Subcutaneous abdominal adipose tissue (tissue), 5 donors: Measurements from ENCODE around the gene PCCA.
"Not testable (repeated sequence)": the region's sequence is repeated elsewhere in the genome, so short reads cannot be mapped to it uniquely, and the experiment has no call there.

ENCODE experiments used
- H3K27ac ChIP-seq: one replicate; pipeline ENCODE4 v1.7.0; 2013; ENCODE audit warnings: low read depth, mild to moderate bottlenecking, inconsistent platforms, low read length, moderate library complexity
- H3K27me3 ChIP-seq, 5 donors: one replicate each; pipeline ENCODE4 v1.7.0; 2013; ENCODE audit warnings: low read length in 5 of 5, inconsistent platforms in 1 of 5; ENCODE audit not compliant: control insufficient read depth in 5 of 5, insufficient read depth in 4 of 5
- H3K36me3 ChIP-seq, 5 donors: one replicate each; pipeline ENCODE4 v1.7.0; 2013; ENCODE audit warnings: low read length in 5 of 5; ENCODE audit not compliant: control insufficient read depth in 5 of 5, insufficient read depth in 5 of 5
- H3K4me1 ChIP-seq, 5 donors: one replicate each; pipeline ENCODE4 v1.7.0; 2013; ENCODE audit warnings: low read length in 5 of 5, mild to moderate bottlenecking in 3 of 5, moderate library complexity in 1 of 5; ENCODE audit not compliant: control insufficient read depth in 5 of 5, insufficient read depth in 5 of 5
- H3K4me3 ChIP-seq, 5 donors: one replicate each; pipeline ENCODE4 v1.7.0; 2013; ENCODE audit warnings: low read length in 5 of 5, low read depth in 1 of 5
- H3K9ac ChIP-seq, 5 donors: one replicate each; pipeline ENCODE4 v1.7.0; 2013; ENCODE audit warnings: low read length in 5 of 5, mild to moderate bottlenecking in 4 of 5, moderate library complexity in 3 of 5
- H3K9me3 ChIP-seq, 5 donors: one replicate each; pipeline ENCODE4 v1.7.0; 2013; ENCODE audit warnings: low read length in 5 of 5; ENCODE audit not compliant: control insufficient read depth in 5 of 5
- donor health status: healthy.
- donor health status: healthy.
- donor health status: healthy.
- donor health status: healthy.
- donor health status: healthy.

Gene PCCA

DNA sequence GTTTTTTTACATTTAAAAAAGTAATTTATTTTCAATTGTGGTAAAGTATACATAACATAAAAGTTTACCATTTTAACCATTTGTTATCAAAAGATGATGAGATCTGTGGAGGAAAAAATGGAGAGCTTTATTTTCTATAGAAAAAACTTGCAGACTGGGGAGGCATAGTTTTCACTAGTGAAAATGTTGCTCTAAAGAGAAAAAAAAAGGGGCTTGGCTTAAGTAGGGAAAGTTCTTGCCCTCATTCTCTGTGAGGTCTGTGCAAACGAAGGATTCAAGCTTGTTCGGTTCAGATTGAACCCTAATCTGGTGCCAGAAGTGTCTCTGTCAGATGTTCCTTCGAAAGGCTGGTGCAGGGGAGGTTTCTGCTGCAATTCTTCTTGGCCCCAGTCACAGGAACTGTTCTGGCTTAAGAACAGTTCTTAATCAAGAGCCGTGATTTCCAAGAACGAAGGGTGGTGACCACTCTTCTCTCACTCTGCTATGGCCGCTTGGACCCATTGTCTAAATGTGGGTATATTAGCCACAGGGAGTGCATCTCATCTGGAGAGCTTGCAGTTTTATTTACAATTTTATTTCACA lies 42.1 kb downstream of the PCCA start:
- Histone ChIP-seq H3K9ac (no peak overlapping the region), H3K27me3 (no peaks in the 10 kb centered on the region), H3K4me1 (peaks cover 3 to 19% (median 17%) of the 10 kb centered on the region in 5 donors), H3K27ac (no peak overlapping the region), H3K4me3 (no peak overlapping the region), H3K9me3 (no peaks in the 10 kb centered on the region), H3K36me3 (no peaks in the 10 kb centered on the region)

DNA sequence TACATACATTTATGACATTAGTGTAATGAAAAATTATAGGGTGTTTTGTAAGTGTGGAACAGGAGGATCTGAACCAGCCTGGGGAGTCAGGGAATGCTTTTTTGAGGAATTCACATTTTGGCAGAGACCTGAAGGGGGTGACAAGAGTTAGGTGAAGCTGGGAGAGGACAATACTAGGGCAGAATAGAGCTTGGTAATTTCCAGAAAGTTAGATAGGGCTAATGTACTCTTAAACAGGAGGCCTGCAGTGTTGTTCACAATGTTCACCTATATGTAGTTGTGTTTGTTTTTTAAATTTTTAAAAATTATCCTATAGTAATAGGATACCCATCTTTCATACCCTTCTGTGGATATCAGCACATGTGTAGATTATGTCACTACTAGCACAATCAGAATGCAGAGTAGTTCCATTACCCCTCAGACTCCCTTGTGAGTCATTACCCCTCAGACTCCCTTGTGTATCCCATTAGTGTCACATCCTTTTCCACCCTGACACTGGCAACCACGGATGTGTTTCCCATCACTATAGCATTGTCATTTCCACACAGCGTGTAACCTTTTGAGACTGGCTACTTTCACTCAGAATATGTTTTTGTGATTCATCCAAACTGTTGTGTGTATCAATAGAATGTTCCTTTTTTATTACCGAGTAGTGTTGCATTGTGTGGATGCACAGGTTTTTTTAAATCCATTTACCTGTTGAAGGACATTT lies 43.1 kb downstream of the PCCA start:
- H3K4me1 ChIP-seq: peaks cover 3 to 19% (median 17%) of the 10 kb centered on the region in 5 donors
- H3K4me3 ChIP-seq: no peak overlapping the region
- H3K9ac ChIP-seq: no peak overlapping the region

DNA sequence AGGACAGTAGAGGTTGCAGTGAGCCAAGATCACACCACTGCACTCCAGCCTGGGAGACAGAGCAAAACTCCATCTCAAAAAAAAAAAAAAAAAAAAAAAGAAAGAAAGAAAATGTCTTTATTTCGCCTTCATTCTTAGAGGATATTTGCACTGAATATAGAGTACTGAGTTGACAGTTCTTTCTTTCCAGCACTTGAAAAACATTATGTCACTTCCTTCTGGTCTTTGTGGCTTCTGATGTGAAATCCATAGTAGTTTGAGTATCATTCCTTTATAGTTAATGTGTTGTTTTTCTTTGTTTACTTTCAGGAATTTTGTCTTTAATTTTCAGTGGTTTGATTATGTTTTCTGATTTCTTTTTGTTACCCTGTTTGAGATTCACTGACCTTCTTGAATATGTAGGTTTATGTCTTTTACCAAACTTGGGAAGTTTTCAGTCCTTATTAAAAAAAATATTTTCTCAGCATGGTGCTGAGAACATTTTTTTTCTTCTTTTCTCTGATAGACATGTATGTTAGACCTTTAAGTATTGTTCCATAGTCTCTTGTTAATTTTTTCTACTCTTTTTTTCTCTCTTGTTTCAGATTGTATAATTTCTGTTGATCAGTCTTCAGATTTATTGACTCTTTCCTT lies 50.1 kb downstream of the PCCA start:
- no peaks in the 10 kb centered on the region for H3K27me3 ChIP-seq
- no peak overlapping the region for H3K9ac ChIP-seq
- peaks cover 0 to 6% (median 0%) of the 10 kb centered on the region in 5 donors for H3K36me3 ChIP-seq
- H3K4me1 ChIP-seq: no peaks in the 10 kb centered on the region
- H3K4me3 ChIP-seq: no peak overlapping the region
- no peak overlapping the region for H3K27ac ChIP-seq
- H3K9me3 ChIP-seq: no peaks in the 10 kb centered on the region

More for the DNA sequence above, 43.1 kb downstream of the PCCA start:
- H3K27me3 ChIP-seq: no peaks in the 10 kb centered on the region
- no peaks in the 10 kb centered on the region for H3K36me3 ChIP-seq
- H3K27ac ChIP-seq: no peak overlapping the region
- H3K9me3 ChIP-seq: no peaks in the 10 kb centered on the region

DNA sequence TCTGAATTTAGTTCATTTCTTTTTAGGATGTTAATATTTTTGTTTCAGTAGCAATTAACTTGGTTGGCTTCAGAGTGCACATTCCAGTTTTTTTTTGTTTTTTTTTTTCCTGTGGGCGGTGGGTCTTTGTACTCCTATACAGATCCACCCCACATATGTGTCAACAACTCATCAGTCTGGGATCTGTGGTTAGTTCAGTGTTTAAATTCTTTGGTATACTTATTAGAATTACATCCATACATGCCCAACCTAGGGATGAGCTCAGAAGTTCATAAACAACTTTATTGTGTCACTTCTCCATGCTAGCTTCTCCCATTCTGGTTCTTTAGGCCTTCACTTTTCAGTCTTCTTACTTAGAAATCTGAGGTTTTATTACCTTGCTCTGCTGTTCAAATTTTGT lies 50.9 kb downstream of the PCCA start:
- Histone ChIP-seq H3K27ac (no peak overlapping the region), H3K9me3 (no peaks in the 10 kb centered on the region), H3K9ac (no peak overlapping the region), H3K36me3 (peaks cover 1 to 6% (median 3%) of the 10 kb centered on the region in 5 donors), H3K27me3 (no peaks in the 10 kb centered on the region), H3K4me3 (no peak overlapping the region), H3K4me1 (no peaks in the 10 kb centered on the region)

DNA sequence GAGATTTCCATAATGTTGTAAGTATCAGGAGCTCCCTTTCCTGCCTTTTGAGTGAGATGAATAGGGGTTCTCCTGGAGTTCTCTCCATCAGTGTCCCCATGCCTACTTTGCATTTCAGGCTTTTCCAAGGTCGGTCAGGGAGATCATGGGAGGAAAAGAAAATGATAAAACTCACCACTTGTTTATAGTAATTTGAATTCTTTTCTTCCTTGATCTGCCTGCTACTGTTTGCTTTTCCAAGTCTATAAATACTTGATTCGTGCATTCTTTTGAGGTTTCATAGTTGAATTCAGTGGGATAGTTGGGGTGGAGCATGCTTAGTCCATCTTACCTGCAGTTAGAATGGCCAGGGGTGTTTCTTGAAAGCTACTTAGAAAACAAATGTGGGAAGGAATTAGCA lies 51.5 kb downstream of the PCCA start:
- Histone ChIP-seq H3K4me3 (no peak overlapping the region), H3K27ac (no peak overlapping the region), H3K9me3 (no peaks in the 10 kb centered on the region), H3K36me3 (peaks cover 5 to 9% (median 7%) of the 10 kb centered on the region in 5 donors), H3K4me1 (no peaks in the 10 kb centered on the region), H3K9ac (no peak overlapping the region), H3K27me3 (no peaks in the 10 kb centered on the region)

DNA sequence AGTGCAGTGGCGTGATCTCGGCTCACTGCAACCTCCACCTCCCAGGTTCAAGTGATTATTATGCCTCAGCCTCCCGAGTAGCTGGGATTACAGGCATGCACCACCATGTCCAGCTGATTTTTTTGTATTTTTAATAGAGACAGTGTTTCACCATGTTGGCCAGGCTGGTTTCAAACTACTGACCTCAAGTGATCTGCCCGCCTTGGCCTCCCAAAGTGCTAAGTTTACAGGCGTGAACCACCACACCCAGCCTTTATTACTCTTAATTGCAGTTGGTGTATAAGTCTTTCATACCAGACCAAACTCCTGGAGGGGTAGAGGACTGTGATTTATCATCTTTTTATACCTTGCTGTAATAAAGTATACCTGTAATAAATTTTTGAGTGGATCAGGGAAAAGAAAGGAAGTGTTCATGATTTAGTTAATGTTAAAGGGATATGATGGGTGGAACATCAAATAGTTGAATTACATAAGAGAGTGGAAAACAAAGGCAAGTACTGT lies 52.6 kb downstream of the PCCA start:
- not testable (repeated sequence) for H3K9ac ChIP-seq, H3K4me1 ChIP-seq, H3K27ac ChIP-seq, H3K9me3 ChIP-seq, H3K36me3 ChIP-seq, H3K4me3 ChIP-seq, H3K27me3 ChIP-seq

DNA sequence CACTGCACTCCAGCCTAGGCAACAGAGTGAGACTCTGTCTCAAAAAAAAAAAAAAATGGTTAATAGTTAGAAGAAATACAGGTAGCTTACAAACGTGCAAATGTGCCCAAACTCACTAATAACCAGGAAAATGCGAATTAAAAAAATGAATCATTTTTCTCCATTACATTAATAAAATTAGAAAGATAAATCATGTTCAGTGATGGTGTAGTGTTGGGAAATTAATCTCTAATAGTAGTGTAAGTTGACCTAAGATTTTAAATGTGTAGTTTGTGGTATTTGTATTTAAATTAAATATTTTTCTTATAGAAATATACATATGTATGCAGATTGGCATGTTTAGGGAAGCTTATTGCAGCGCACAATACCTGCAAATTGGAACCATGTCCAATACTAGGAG lies 57.6 kb downstream of the PCCA start:
- peaks cover 2 to 14% (median 9%) of the 10 kb centered on the region in 5 donors for H3K36me3 ChIP-seq

DNA sequence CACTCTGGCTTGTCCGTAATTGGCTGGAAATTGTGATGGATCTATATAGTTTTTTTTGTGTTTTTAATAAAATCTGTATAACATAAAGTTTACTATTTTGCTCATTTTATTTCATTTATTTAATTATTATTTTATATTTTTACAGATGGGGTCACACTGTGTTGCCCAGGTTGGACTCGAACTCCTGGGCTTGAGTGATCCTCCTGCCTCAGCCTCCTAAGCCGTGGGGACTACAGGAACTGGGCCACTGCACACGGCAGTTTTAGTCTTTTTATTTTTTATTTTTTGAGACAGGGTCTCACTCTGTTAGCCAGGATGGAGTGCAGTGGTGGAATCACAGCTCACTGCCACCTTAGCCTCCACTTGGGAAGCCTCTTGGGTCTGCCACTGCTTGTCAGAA lies 58.9 kb downstream of the PCCA start:
- no peaks in the 10 kb centered on the region for H3K27me3 ChIP-seq
- no peak overlapping the region for H3K27ac ChIP-seq
- peaks cover 0 to 10% (median 0%) of the 10 kb centered on the region in 5 donors for H3K9me3 ChIP-seq
- peaks cover 2 to 14% (median 9%) of the 10 kb centered on the region in 5 donors for H3K36me3 ChIP-seq
- no peak overlapping the region for H3K9ac ChIP-seq
- no peak overlapping the region for H3K4me3 ChIP-seq
- H3K4me1 ChIP-seq: peaks cover 0 to 4% (median 0%) of the 10 kb centered on the region in 5 donors

More for the DNA sequence above, 57.6 kb downstream of the PCCA start:
- no peak overlapping the region for H3K4me3 ChIP-seq
- no peaks in the 10 kb centered on the region for H3K27me3 ChIP-seq
- peaks cover 0 to 10% (median 0%) of the 10 kb centered on the region in 5 donors for H3K9me3 ChIP-seq
- no peak overlapping the region for H3K9ac ChIP-seq
- peaks cover 0 to 4% (median 0%) of the 10 kb centered on the region in 5 donors for H3K4me1 ChIP-seq
- no peak overlapping the region for H3K27ac ChIP-seq

DNA sequence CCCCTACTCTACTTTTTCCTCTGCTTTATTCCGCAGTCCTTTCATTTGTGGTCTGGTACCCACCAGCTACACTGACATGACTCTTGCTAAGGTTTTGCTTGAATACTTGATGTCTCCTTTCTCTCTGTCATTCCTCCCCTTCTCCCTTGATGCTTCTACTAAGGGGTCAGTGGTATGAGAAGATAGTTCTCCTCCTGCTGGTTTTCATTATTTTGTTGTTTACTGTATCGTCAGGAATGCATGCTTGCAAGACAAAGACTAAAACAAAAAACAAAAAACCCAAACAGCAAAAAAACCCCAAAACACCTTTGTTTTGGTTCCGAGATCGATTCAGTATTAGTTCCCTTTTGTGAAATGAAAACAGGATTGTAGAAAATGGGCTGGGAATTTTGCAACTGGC lies 59.5 kb downstream of the PCCA start:
- Histone ChIP-seq H3K4me1 (peaks cover 0 to 4% (median 0%) of the 10 kb centered on the region in 5 donors), H3K27ac (no peak overlapping the region), H3K27me3 (no peaks in the 10 kb centered on the region), H3K36me3 (peaks cover 2 to 14% (median 9%) of the 10 kb centered on the region in 5 donors), H3K9me3 (peaks cover 0 to 10% (median 0%) of the 10 kb centered on the region in 5 donors), H3K4me3 (no peak overlapping the region), H3K9ac (no peak overlapping the region)

DNA sequence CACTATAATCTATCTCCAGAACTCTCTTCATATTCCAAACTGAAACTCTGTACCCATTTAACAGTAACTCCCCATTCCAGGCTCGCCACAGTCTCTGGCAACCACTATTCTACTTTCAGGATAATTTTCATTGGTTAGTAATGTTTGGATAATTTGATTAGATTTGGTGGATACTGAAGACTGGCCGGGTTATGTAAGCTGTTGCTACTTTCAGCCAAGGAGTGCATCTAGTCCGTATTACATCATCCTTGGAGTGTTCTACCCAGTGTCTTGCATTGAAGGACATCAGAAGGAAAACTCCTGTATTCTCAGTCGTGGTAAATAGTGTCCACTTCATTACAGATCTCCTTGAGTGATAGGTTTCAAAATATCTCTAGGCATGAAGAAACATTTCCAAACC lies 60.5 kb downstream of the PCCA start:
- Histone ChIP-seq H3K9ac (no peak overlapping the region), H3K27ac (no peak overlapping the region), H3K4me3 (no peak overlapping the region), H3K9me3 (peaks cover 0 to 10% (median 0%) of the 10 kb centered on the region in 5 donors), H3K36me3 (peaks cover 2 to 14% (median 9%) of the 10 kb centered on the region in 5 donors), H3K27me3 (no peaks in the 10 kb centered on the region), H3K4me1 (peaks cover 0 to 4% (median 0%) of the 10 kb centered on the region in 5 donors)
